ENCODE data around the gene PML. TPM values are rescaled to one million over a fixed set of nuclear protein-coding genes. Genes with fewer than 3 reads are reported as not detected.

The PML gene
- total RNA-seq, 1 donor from 2014 or later = 89.5 TPM

- intact Hi-C loops (cut with micrococcal nuclease) = no loop called here
Measured at GRCh38 chr15:73983773-73984172, 10.7 kb upstream of the PML start.

GRCh38 chr15:73984208-73984979 is 10.1 kb upstream of the PML start:
- intact Hi-C loops (cut with micrococcal nuclease) = no loop called here

GRCh38 chr15:73985101-73985873 is 9.2 kb upstream of the PML start:
- intact Hi-C loops (cut with micrococcal nuclease) = no loop called here

GRCh38 chr15:73986055-73986775 is 8.3 kb upstream of the PML start:
- intact Hi-C loops (cut with micrococcal nuclease) = no loop called here

- intact Hi-C loops (cut with micrococcal nuclease) = no loop called here
Measured at GRCh38 chr15:73986776-73987056, 7.8 kb upstream of the PML start.

- intact Hi-C loops (cut with micrococcal nuclease) = no loop called here
Measured at GRCh38 chr15:73987250-73987649, 7.3 kb upstream of the PML start.

DNA sequence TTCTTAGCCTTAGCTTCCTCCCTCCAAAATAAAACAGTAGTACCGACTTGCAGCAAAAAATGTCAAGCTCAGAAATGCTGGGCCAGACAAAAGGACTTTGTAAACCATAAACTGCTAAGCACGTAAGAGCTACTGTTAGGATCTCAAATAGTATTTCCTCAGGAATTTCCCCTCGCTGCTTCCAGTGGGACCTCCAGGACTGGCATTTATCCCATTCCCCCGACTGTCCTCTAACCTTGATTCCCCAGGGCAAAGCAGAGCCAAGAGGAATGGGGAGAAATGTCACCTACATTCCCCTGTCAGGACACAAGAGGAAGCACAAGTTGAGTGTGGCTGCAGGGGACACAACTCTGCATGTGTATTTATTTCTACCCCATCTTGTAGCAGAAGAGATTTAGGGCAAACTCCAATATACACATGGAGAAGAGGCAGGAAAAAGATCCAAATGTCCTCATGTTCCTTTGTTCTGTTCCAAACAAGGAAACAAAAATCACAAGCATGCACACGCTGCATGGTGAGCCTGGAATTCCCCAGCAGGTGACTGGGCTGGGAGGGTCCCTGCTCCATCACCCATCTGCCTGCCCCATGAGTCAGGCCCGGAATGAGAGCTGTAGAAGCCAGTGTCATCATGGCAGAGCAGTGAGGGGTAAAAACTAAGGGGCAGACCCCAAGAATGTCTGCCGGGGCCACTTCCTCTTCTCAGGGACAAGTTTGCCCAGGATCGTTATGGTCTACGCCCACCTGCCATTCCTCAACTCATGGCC is 6.7 kb upstream of the PML start:
- intact Hi-C loops (cut with micrococcal nuclease) = no loop called here

GRCh38 chr15:73988445-73988969 is 6.0 kb upstream of the PML start:
- intact Hi-C loops (cut with micrococcal nuclease) = no loop called here

DNA sequence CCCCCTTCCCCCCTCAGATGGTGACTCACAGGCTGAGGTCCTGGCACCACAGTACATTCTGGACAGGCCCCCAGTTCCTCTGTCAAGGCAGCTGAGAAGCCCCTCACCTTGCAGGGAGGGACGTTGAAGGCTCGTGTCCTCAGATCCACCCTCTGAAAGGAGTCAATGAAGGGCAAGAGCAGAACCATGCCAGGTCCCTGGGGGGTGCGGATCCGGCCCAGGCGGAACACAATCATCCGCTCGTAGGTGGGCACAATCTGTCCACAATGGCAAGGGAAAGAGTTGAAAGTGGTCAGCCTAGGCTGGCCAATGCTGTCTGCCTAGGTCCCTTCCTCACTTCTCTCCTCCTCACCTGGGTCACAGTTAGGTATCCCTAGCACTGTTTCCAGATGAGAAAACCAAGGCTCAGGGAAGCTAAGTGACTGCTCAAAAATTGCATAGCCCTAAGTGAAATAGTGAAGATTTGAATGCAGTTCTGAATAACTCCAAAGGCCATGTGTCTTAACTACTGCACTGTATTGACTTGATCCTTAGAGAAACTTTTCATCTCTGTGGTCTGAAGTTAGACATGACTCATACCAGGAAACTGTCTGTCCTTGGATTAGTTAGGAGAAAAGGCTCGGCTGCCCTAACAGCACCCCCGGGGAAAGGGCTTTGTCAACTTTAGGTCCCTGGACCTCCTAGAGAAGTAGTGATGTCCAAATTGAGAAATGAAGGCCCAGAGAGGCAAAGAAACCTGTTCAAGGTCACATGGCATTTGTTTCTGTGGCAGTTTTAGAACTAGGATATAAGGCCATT is 5.3 kb upstream of the PML start:
- intact Hi-C loops (cut with micrococcal nuclease) = no loop called here

DNA sequence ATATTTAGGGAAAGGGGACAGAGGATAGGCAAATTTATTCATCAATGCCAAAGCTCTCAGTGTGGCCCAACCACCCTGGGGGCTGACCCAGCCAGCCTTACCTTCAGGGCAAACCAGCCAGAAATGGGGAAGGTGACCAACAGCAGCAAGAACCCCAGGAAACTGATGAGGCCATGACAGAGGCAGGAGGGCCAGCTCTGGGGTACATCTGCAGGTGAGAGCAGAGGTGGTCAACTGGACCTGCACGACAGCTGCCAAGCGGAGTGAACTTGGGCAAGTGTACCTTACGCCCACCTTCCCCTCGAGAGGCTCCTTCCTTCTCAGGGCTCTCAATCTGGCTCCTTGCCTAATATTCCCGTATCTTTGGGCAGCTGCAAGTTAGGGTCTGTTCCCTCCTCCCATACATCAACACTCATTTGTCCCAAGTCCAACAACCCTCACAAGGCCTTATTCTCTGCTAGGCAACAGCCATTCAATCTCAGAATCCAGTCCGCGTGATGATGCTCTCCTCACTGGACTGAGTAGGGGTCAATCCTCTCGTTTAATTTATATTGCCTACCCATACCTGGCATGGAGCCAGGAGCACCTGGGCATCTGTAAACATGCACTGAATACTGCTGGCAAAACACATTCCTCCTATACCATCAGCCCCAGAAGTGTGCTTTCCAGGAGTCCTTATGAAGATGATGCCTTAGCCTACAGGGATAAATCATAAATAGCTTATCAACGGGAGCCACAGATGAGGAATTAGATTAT is 4.1 kb upstream of the PML start:
- intact Hi-C loops (cut with micrococcal nuclease) = loop anchor here (5.0 to 10.0 kb wide), 2 partner anchors 624 to 1513 kb away; partner anchors contain the start of gene CLK3

GRCh38 chr15:73991260-73991659 is 3.3 kb upstream of the PML start:
- intact Hi-C loops (cut with micrococcal nuclease) = loop anchor here (5.0 to 10.0 kb wide), 2 partner anchors 624 to 1514 kb away; partner anchors contain the start of gene CLK3

DNA sequence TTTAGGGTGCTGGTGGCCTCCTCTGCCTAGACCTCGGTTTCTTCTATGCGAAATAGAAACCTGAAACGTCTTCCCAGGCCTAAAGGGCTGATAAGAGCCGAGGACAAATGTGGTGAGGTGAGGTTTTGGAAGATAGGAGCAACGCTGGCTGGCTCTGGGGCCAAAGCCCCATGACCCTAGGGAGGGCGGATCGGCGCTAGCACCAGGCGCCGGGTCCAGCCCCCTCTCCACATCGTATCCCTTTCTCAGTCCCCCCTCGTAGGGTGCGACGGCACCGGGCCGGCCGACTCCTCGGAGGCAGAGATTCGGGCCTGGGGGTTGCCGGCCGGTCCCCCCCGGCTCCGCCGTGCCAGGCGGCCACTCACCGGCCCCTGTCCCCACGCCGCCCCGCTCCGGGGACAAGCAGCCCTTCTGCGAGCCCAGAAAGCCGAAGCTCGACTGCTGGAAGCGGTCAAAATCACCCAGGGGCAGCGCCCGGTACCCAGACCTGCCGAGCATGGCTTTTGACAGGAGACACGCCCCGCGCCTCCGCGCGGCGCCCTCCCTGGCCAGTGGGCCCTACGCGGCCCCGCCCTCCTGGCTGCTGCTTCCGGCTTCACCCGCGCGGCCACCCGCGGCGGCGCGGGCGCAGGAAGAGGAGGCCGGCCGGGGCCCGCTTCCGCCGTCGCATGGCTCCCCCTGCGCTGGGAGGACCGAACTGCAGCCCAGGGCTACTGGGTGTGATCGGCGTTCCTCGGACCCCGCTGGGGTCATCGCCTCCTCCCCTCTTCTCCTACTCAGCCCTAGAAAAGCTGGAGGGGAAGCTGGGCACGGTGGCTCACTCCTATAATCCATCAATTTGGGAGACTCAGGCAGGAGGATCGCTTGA is 2.6 kb upstream of the PML start, which contains the start of gene STOML1:
Gene STOML1 (minus strand): TSS at position 570 of the 868 bp plus-strand sequence. CDS start 72 bp downstream, at position 498.
- intact Hi-C loops (cut with micrococcal nuclease) = loop anchor here (1.0 to 10.0 kb wide), 4 partner anchors 19 to 1515 kb away; partner anchors contain the start of genes CLK3 and UBL7

GRCh38 chr15:73992594-73992898 is 2.0 kb upstream of the PML start:
- intact Hi-C loops (cut with micrococcal nuclease) = loop anchor here (1.0 to 10.0 kb wide), 4 partner anchors 20 to 1515 kb away; partner anchors contain the start of genes CLK3 and UBL7

DNA sequence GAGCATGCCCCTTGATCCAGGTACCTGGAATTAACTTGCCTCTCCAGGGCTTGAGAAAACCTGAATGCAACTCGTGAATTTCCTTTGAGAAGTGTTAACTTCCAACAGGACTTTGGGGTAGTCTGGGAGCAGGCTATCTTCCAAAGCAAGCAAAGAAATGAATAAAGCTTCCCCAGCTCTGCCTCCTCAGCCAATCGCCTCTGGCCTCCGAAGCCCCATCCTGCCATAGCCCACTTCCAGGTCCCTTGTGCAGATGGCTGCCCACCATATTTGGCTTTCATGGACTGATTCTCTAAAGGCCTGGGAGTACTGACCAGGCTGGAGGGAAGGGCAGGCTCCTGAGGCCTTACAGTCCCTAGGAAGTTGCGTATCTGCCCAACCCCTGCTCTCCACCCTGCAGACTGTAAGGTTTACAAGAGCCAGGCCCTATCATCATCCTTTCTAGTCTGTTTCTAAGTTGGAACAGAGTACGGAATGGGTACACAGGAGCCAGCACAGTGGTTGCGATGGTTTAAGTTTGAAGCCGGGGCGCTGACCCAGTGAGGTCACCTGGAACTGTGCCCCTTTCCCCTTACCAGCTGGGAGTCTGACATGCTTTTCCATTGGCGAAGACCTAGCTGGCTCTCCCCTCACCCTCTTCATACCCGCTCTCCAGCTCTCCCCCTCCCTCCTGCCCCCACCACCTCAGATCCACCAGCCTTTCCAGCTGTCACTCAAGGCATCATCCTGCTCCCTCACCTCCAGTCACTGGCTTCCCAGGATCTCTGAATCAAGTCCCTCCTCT is 1.1 kb upstream of the PML start:
- intact Hi-C loops (cut with micrococcal nuclease) = loop anchor here (2.0 to 10.0 kb wide), 3 partner anchors 21 to 1516 kb away; partner anchors contain the start of gene CLK3

GRCh38 chr15:73994912-73995622 is 551 bp downstream of the PML start:
- intact Hi-C loops (cut with micrococcal nuclease) = loop anchor here (2.0 to 10.0 kb wide), 4 partner anchors 30 to 1518 kb away; partner anchors contain the start of genes ARID3B and CLK3

DNA sequence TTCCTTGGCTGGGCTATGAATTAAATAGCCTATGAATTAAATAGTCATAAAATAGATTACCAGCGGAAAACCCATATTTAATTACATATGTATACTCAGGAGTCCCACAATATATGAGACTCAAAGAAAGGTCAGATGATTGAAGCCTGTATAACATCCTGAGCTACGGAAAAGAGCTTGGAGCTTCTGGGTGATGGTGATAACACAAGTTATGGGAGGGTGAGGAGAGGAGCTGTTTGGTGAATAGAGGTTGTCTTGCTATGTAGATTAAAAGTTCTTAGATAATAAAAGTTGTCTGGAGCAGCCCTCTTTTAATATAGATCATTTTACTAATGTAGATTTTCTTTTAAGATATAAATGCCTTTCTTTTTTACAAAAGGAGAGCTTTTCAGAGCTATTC is 1.8 kb downstream of the PML start:
- intact Hi-C loops (cut with micrococcal nuclease) = loop anchor here (10.0 kb wide), 1 partner anchor 619 kb away; the partner anchor contains the start of gene CLK3

- intact Hi-C loops (cut with micrococcal nuclease) = loop anchor here (10.0 kb wide), 1 partner anchor 618 kb away; the partner anchor contains the start of gene CLK3
Measured at GRCh38 chr15:73996939-73997338, 2.4 kb downstream of the PML start.
